SK-N-SH treated with all-trans-retinoic acid at 6 μM for 48 hours (cell line): ENCODE measurements around the gene ZBTB7B.

ENCODE experiments used
- ARNTL ChIP-seq: fragments of 450-650 bp; formaldehyde crosslinking; IDR thresholded peaks from 2 replicates; pipeline ENCODE4 v1.5.0; 2020; ENCODE audit warnings: low read depth, mild to moderate bottlenecking, moderate library complexity, borderline replicate concordance
- BACH2 ChIP-seq: fragments of 250-450 bp; sonication (Bioruptor Pico); IDR thresholded peaks from 2 replicates; pipeline ENCODE4 v1.9.0; 2021; ENCODE audit warnings: mild to moderate bottlenecking, borderline replicate concordance
- CSRNP3 ChIP-seq: fragments of 250-450 bp; sonication (Bioruptor Pico); IDR thresholded peaks from 2 replicates; pipeline ENCODE4 v1.5.1; 2021; ENCODE audit warnings: mild to moderate bottlenecking, moderate library complexity
- GLIS3 ChIP-seq: fragments of 250-450 bp; sonication (Bioruptor Pico); IDR thresholded peaks from 2 replicates; pipeline ENCODE4 v1.5.0; 2020; ENCODE audit warnings: mild to moderate bottlenecking, moderate library complexity
- OSR1 ChIP-seq: fragments of 250-450 bp; sonication (Bioruptor Pico); IDR thresholded peaks from 2 replicates; pipeline ENCODE4 v1.8.0; 2022; ENCODE audit warnings: moderate library complexity, mild to moderate bottlenecking, inconsistent platforms
- RARB ChIP-seq: fragments of 250-450 bp; sonication (Bioruptor Pico); IDR thresholded peaks from 2 replicates; pipeline ENCODE4 v1.8.0; 2021; ENCODE audit warnings: mild to moderate bottlenecking, moderate library complexity
- ZNF565 ChIP-seq: fragments of 450-650 bp; formaldehyde crosslinking; conservative IDR thresholded peaks from 2 replicates; pipeline ENCODE4 v1.5.0; 2020; ENCODE audit warnings: low read depth, mild to moderate bottlenecking, moderate library complexity
- TF ChIP-seq, protein P1 (sequence below): fragments of 250-450 bp; sonication (Bioruptor Pico); IDR thresholded peaks from 2 replicates; pipeline ENCODE4 v1.5.1; 2020; ENCODE audit warnings: low read depth, mild to moderate bottlenecking, moderate library complexity
- TF ChIP-seq, protein P2 (sequence below): fragments of 250-450 bp; sonication (Bioruptor Pico); IDR thresholded peaks from 2 replicates; pipeline ENCODE4 v1.8.0; 2021; ENCODE audit warnings: low read depth, mild to moderate bottlenecking, moderate library complexity, borderline replicate concordance
- TF ChIP-seq, protein P3 (sequence below): fragments of 250-450 bp; sonication (Bioruptor Pico); IDR thresholded peaks from 2 replicates; pipeline ENCODE4 v1.8.0; 2020; ENCODE audit warnings: mild to moderate bottlenecking, moderate library complexity, borderline replicate concordance
- TF ChIP-seq, protein P4 (sequence below): fragments of 250-450 bp; sonication (Bioruptor Pico); IDR thresholded peaks from 2 replicates; pipeline ENCODE4 v1.5.0; 2020; ENCODE audit warnings: mild to moderate bottlenecking, moderate library complexity

GRCh38 chr1:154974808-154975408, 27.7 kb upstream of the ZBTB7B start:
- TF ChIP-seq, protein P1, sequence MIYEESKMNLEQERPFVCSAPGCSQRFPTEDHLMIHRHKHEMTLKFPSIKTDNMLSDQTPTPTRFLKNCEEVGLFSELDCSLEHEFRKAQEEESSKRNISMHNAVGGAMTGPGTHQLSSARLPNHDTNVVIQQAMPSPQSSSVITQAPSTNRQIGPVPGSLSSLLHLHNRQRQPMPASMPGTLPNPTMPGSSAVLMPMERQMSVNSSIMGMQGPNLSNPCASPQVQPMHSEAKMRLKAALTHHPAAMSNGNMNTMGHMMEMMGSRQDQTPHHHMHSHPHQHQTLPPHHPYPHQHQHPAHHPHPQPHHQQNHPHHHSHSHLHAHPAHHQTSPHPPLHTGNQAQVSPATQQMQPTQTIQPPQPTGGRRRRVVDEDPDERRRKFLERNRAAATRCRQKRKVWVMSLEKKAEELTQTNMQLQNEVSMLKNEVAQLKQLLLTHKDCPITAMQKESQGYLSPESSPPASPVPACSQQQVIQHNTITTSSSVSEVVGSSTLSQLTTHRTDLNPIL (CRISPR knock-in tag): no peak
- TF ChIP-seq OSR1 (CRISPR knock-in tag) (no peak), ARNTL (no peak), ZNF565 (CRISPR knock-in tag) (no peak), CSRNP3 (CRISPR knock-in tag) (no peak), GLIS3 (no peak), BACH2 (CRISPR knock-in tag) (no peak), RARB (CRISPR knock-in tag) (no peak)
- TF ChIP-seq, protein P2, sequence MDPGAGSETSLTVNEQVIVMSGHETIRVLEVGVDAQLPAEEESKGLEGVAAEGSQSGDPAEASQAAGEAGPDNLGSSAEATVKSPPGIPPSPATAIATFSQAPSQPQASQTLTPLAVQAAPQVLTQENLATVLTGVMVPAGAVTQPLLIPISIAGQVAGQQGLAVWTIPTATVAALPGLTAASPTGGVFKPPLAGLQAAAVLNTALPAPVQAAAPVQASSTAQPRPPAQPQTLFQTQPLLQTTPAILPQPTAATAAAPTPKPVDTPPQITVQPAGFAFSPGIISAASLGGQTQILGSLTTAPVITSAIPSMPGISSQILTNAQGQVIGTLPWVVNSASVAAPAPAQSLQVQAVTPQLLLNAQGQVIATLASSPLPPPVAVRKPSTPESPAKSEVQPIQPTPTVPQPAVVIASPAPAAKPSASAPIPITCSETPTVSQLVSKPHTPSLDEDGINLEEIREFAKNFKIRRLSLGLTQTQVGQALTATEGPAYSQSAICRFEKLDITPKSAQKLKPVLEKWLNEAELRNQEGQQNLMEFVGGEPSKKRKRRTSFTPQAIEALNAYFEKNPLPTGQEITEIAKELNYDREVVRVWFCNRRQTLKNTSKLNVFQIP (CRISPR knock-in tag): no peak
- TF ChIP-seq, protein P3, sequence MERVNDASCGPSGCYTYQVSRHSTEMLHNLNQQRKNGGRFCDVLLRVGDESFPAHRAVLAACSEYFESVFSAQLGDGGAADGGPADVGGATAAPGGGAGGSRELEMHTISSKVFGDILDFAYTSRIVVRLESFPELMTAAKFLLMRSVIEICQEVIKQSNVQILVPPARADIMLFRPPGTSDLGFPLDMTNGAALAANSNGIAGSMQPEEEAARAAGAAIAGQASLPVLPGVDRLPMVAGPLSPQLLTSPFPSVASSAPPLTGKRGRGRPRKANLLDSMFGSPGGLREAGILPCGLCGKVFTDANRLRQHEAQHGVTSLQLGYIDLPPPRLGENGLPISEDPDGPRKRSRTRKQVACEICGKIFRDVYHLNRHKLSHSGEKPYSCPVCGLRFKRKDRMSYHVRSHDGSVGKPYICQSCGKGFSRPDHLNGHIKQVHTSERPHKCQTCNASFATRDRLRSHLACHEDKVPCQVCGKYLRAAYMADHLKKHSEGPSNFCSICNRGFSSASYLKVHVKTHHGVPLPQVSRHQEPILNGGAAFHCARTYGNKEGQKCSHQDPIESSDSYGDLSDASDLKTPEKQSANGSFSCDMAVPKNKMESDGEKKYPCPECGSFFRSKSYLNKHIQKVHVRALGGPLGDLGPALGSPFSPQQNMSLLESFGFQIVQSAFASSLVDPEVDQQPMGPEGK: no peak
- TF ChIP-seq, protein P4, sequence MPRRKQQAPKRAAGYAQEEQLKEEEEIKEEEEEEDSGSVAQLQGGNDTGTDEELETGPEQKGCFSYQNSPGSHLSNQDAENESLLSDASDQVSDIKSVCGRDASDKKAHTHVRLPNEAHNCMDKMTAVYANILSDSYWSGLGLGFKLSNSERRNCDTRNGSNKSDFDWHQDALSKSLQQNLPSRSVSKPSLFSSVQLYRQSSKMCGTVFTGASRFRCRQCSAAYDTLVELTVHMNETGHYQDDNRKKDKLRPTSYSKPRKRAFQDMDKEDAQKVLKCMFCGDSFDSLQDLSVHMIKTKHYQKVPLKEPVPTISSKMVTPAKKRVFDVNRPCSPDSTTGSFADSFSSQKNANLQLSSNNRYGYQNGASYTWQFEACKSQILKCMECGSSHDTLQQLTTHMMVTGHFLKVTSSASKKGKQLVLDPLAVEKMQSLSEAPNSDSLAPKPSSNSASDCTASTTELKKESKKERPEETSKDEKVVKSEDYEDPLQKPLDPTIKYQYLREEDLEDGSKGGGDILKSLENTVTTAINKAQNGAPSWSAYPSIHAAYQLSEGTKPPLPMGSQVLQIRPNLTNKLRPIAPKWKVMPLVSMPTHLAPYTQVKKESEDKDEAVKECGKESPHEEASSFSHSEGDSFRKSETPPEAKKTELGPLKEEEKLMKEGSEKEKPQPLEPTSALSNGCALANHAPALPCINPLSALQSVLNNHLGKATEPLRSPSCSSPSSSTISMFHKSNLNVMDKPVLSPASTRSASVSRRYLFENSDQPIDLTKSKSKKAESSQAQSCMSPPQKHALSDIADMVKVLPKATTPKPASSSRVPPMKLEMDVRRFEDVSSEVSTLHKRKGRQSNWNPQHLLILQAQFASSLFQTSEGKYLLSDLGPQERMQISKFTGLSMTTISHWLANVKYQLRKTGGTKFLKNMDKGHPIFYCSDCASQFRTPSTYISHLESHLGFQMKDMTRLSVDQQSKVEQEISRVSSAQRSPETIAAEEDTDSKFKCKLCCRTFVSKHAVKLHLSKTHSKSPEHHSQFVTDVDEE: no peak
